ENCODE data around the gene PTPRK.

DNA sequence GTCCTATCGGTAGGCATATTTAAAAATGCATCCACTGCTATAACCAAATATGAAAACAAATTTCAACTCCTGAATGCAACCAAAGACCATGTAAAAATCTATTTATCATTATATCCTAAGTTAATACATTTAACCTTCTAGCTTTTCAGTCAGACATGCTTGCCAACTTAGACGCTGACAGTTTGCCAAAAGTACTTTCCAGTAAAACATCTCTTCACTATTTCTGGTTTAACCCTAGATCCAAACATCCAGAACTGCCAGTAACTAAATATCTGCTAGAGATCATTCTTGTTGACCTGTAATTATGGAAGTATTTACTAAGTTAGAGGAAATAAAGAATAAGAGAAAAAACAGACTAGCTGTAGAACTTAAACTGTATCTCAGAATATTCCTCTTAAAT lies 409.3 kb downstream of the PTPRK start:
- TF ChIP-seq POLR2AphosphoS5 (IDR thresholded peaks at IDR 0.05; ENCODE audit: low read depth, low read length) (no peak), POLR2A (IDR thresholded peaks at IDR 0.05; ENCODE audit: low read depth, low read length) (no peak), SPI1 (IDR thresholded peaks at IDR 0.05; ENCODE audit: low read depth, low read length) (no peak)

All from GM12891 (cell line).